Endothelial cell of umbilical vein (primary cell): Measurements from ENCODE around the gene HDAC8. TPM values are rescaled to one million over a fixed set of nuclear protein-coding genes. Genes with fewer than 3 reads are reported as not detected.

Experiments
- BruUV-seq: library from RNA; stranded (reverse); fragments of 400-500 nt; replicated peaks from 2 replicates; lab custom pipeline; 2021; lab: Mats Ljungman, UMichigan
- CTCF ChIA-PET: fragments of 300-600, 350-600 bp; sonication (Branson Sonifier 250); formaldehyde crosslinking; loops from one replicate; lab custom pipeline; 2021; ENCODE audit warnings: antibody characterized with exemption, inconsistent platforms; lab: Charles Lee
- POLR2A ChIA-PET: fragments of 300-600, 350-600 bp; sonication (Branson Sonifier 250); formaldehyde crosslinking; loops from one replicate; lab custom pipeline; 2021; ENCODE audit warnings: antibody characterized with exemption, inconsistent platforms; lab: Charles Lee
- DNase-seq: peaks from one replicate; pipeline ENCODE4 v3.0.0-alpha.2; 2011; ENCODE audit warnings: low read depth, low spot score
- FAIRE-seq: peaks from 2 replicates; lab custom pipeline; 2011; peaks lifted over from hg19 to GRCh38; lab: Jason Lieb, UNC
- H2AFZ ChIP-seq: 2 replicates; pipeline ENCODE4 v1.6.0; 2012; ENCODE audit warnings: low read depth, low read length, control low read depth, inconsistent platforms
- H3K27ac ChIP-seq: 2 replicates; pipeline ENCODE4 v1.5.1; 2011; ENCODE audit warnings: low read depth, mild to moderate bottlenecking, control low read depth, low read length, moderate library complexity; ENCODE audit not compliant: insufficient read depth
- H3K27me3 ChIP-seq, 2 experiments: 2 replicates each; pipeline versions ENCODE4 v1.6.0 to v1.6.1; 2011; ENCODE audit warnings: low read length in 2 of 2, mixed read lengths in 1 of 2; ENCODE audit not compliant: control insufficient read depth in 2 of 2, insufficient read depth in 2 of 2
- H3K36me3 ChIP-seq, 2 experiments: 2 replicates in 1 of 2; 3 replicates in 1 of 2; pipeline ENCODE4 v1.5.1; 2011; ENCODE audit warnings: low read length in 2 of 2, mild to moderate bottlenecking in 1 of 2, moderate library complexity in 1 of 2; ENCODE audit not compliant: control insufficient read depth in 2 of 2, insufficient read depth in 2 of 2; ENCODE audit errors: extremely low read depth in 1 of 2
- H3K4me1 ChIP-seq: 3 replicates; pipeline ENCODE4 v1.5.1; 2011; ENCODE audit warnings: mild to moderate bottlenecking, low read length; ENCODE audit not compliant: control insufficient read depth, insufficient read depth; ENCODE audit errors: extremely low read depth
- H3K4me2 ChIP-seq: 2 replicates; pipeline ENCODE4 v1.6.1; 2011; ENCODE audit warnings: low read length, control low read depth, mixed read lengths; ENCODE audit not compliant: insufficient read depth
- H3K4me3 ChIP-seq, 3 experiments: fragments of 200-600 bp in 1 of 3; sonication (generic), shearing (Covaris generic) in 1 of 3; replicated peaks in 1 of 3; 2 replicates each; pipeline ENCODE4 v1.5.1; 2011 to 2016; ENCODE audit warnings: control low read depth in 3 of 3, low read length in 3 of 3, mild to moderate bottlenecking in 2 of 3, inconsistent platforms in 1 of 3, low read depth in 1 of 3, moderate library complexity in 1 of 3; ENCODE audit not compliant: insufficient read depth in 1 of 3
- H3K79me2 ChIP-seq: 2 replicates; pipeline ENCODE4 v1.6.0; 2012; ENCODE audit warnings: low read length, inconsistent platforms; ENCODE audit not compliant: control insufficient read depth, insufficient read depth
- H3K9ac ChIP-seq: replicated peaks from 2 replicates; pipeline ENCODE3; 2011; ENCODE audit warnings: low read length, control low read depth; ENCODE audit not compliant: insufficient read depth; ENCODE audit errors: extremely low read depth
- H3K9me1 ChIP-seq: replicated peaks from 3 replicates; pipeline ENCODE4 v1.6.0; 2011; ENCODE audit warnings: mild to moderate bottlenecking, low read length; ENCODE audit not compliant: control insufficient read depth, insufficient read depth; ENCODE audit errors: extremely low read depth
- H3K9me3 ChIP-seq: replicated peaks from 2 replicates; pipeline ENCODE4 v1.5.1; 2012; ENCODE audit warnings: low read length, inconsistent platforms; ENCODE audit not compliant: control insufficient read depth, insufficient read depth
- H4K20me1 ChIP-seq: replicated peaks from 2 replicates; pipeline ENCODE3; 2011; ENCODE audit warnings: mild to moderate bottlenecking, low read length; ENCODE audit not compliant: control insufficient read depth, insufficient read depth; ENCODE audit errors: extremely low read depth
- CTCF ChIP-seq, 2 donors: IDR thresholded peaks; 1 replicate in 1 of 2; 2 replicates in 1 of 2; pipeline ENCODE4 v1.5.1; 2011; ENCODE audit warnings: low read length in 2 of 2, mild to moderate bottlenecking in 2 of 2, moderate library complexity in 2 of 2, control low read depth in 1 of 2, inconsistent platforms in 1 of 2, low read depth in 1 of 2; ENCODE audit not compliant: insufficient read depth in 1 of 2; ENCODE audit errors: extremely low read depth in 1 of 2
- EZH2 ChIP-seq: IDR thresholded peaks from 2 replicates; pipeline ENCODE4 v1.6.1; 2012; ENCODE audit warnings: borderline replicate concordance, low read depth, mild to moderate bottlenecking, moderate library complexity, low read length, inconsistent platforms; ENCODE audit not compliant: severe bottlenecking
- FOS ChIP-seq: IDR thresholded peaks from 2 replicates; pipeline ENCODE4 v1.6.1; 2011; ENCODE audit warnings: mild to moderate bottlenecking, low read length, moderate library complexity, borderline replicate concordance; ENCODE audit not compliant: insufficient read depth
- GATA2 ChIP-seq: IDR thresholded peaks from 2 replicates; pipeline ENCODE4 v1.7.0; 2011; ENCODE audit warnings: low read depth, mild to moderate bottlenecking, moderate library complexity, mixed read lengths, low read length; ENCODE audit not compliant: insufficient read length, insufficient read depth
- MAX ChIP-seq: IDR thresholded peaks from 2 replicates; pipeline ENCODE4 v1.6.1; 2011; ENCODE audit not compliant: insufficient read depth, insufficient read length
- MYC ChIP-seq: IDR thresholded peaks from one replicate; pipeline ENCODE4 v1.6.1; 2011; ENCODE audit warnings: mild to moderate bottlenecking, low read depth, low read length
- POLR2A ChIP-seq: IDR thresholded peaks from 2 replicates; pipeline ENCODE4 v1.6.1; 2012; ENCODE audit warnings: low read depth, mild to moderate bottlenecking, control low read depth, low read length
- POLR2AphosphoS5 ChIP-seq: IDR thresholded peaks from 2 replicates; pipeline ENCODE4 v1.6.1; 2012; ENCODE audit warnings: low read depth, mild to moderate bottlenecking, control low read depth, low read length, moderate library complexity; ENCODE audit not compliant: insufficient read depth
- dilution Hi-C: fragments of 300-500 bp; cut with MboI; formaldehyde crosslinking; loops from one replicate; pipeline ENCODE4 v1.15.0; 2019; ENCODE audit warnings: low sequenced_read_pairs; ENCODE audit not compliant: extremely low pct_ligation_motif_present
- intact Hi-C: fragments of 100-400 bp; cut with micrococcal nuclease; formaldehyde crosslinking; loops from one replicate; pipeline ENCODE4 v1.10.0; 2022
- polyA plus RNA-seq, 4 experiments: library from polyadenylated mRNA; depleted of rRNA in 3 of 4; stranded (reverse) in 3 of 4; unstranded in 1 of 4; fragments of >200 nt; gene quantifications; 2 replicates each; pipeline versions ENCODE4 v1.2.1 to v1.2.3, GENCODE V29; 2011 to 2012; ENCODE audit warnings: missing spikeins in 1 of 4
- total RNA-seq: library from RNA; stranded (reverse); gene quantifications from 2 replicates; pipeline ENCODE4 v1.2.3, GENCODE V29; 2021

HDAC8 gene
- total and polyA plus RNA-seq, 2 donors (not counting 3 experiments of a cell fraction or from before 2014, with no cell fraction given), result 17.6 to 37.2 TPM

- Histone ChIP-seq H3K9me3 (no peaks in the 10 kb centered on the region), H3K36me3 (no peaks in the 10 kb centered on the region), H3K27me3 (no peaks in the 10 kb centered on the region), H3K9ac (no peak overlapping the region), H2AFZ (no peak overlapping the region), H3K4me1 (no peaks in the 10 kb centered on the region), H3K9me1 (no peaks in the 10 kb centered on the region), H4K20me1 (no peaks in the 10 kb centered on the region), H3K27ac (peak overlapping the region; percentile 18), H3K4me2 (no peak overlapping the region), H3K4me3 (no peak overlapping the region), H3K79me2 (no peaks in the 10 kb centered on the region)
- BruUV-seq, result no TSS peak
- dilution Hi-C loops, result no loop called here
- peak; percentile 10 for DNase-seq
- intact Hi-C loops, result no loop called here
- TF ChIP-seq POLR2AphosphoS5 (no peak), POLR2A (no peak), FOS (no peak), CTCF (IDR thresholded peaks at IDR 0.05; ENCODE audit: extremely low read depth in 1 of 2, insufficient read depth in 1 of 2, low read depth in 1 of 2, low read length in 2 of 2) (no peak), MAX (no peak), EZH2 (no peak), MYC (no peak), GATA2 (no peak)
- CTCF ChIA-PET, result interaction anchor here (1.0 kb wide), 1 partner anchor 34 kb away, joined by 3 read pairs; no protein-coding TSS in a partner anchor
- FAIRE-seq, result peak; percentile 67
- POLR2A ChIA-PET, result no interaction called here
Observed at GRCh38 chrX:72430405-72430968, 142.2 kb downstream of the HDAC8 start.
